OCI-LY7 (cell line): ENCODE data around the gene COL1A2.
A peak's percentile ranks its signal among the peaks of the same experiment; 100 is the strongest.

Source experiments
- EZH2phosphoT487 ChIP-seq: fragments of 200-600 bp; sonication (generic); IDR thresholded peaks from 2 replicates; pipeline ENCODE4 v1.6.1; 2018; ENCODE audit warnings: low read depth, borderline replicate concordance, mild to moderate bottlenecking, mixed run types, antibody characterized with exemption, low read length, moderate library complexity, mixed read lengths
- TF ChIP-seq, protein P1 (sequence below): fragments of 200-600 bp; sonication (generic); conservative IDR thresholded peaks from 2 replicates; pipeline ENCODE4 v1.5.1; 2014; ENCODE audit warnings: mild to moderate bottlenecking, antibody characterized with exemption, low read length, moderate library complexity, mixed read lengths

GRCh38 chr7:94436018-94436604, 41.4 kb downstream of the COL1A2 start:
- TF ChIP-seq, protein P1, sequence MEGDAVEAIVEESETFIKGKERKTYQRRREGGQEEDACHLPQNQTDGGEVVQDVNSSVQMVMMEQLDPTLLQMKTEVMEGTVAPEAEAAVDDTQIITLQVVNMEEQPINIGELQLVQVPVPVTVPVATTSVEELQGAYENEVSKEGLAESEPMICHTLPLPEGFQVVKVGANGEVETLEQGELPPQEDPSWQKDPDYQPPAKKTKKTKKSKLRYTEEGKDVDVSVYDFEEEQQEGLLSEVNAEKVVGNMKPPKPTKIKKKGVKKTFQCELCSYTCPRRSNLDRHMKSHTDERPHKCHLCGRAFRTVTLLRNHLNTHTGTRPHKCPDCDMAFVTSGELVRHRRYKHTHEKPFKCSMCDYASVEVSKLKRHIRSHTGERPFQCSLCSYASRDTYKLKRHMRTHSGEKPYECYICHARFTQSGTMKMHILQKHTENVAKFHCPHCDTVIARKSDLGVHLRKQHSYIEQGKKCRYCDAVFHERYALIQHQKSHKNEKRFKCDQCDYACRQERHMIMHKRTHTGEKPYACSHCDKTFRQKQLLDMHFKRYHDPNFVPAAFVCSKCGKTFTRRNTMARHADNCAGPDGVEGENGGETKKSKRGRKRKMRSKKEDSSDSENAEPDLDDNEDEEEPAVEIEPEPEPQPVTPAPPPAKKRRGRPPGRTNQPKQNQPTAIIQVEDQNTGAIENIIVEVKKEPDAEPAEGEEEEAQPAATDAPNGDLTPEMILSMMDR, result peak; percentile 93
- no peak for TF ChIP-seq EZH2phosphoT487
